Peyer's patch (tissue), 4 donors: ENCODE data around the gene CCDC107. TPM values are rescaled to one million over a fixed set of nuclear protein-coding genes. Genes with fewer than 3 reads are reported as not detected.

Experiments used
- DNase-seq, 3 donors: peaks; one replicate each; pipeline ENCODE4 v3.0.0-alpha.2; 2017 to 2019
- H3K27ac ChIP-seq, 4 donors: fragments of 200-600 bp; sonication (generic); one replicate each; pipeline ENCODE4 v1.5.1; 2016 to 2019
- H3K27me3 ChIP-seq, 2 donors: fragments of 200-600 bp; sonication (generic); one replicate each; pipeline ENCODE4 v1.5.1; 2019
- H3K36me3 ChIP-seq, 3 donors: fragments of 200-600 bp; sonication (generic); one replicate each; pipeline ENCODE4 v1.5.1; 2016 to 2019
- H3K4me1 ChIP-seq, 4 donors: fragments of 200-600 bp; sonication (generic); one replicate each; pipeline ENCODE4 v1.5.1; 2016 to 2019
- H3K4me3 ChIP-seq, 4 donors: fragments of 200-600 bp; sonication (generic); 1 replicate in 3 of 4; 2 replicates in 1 of 4; pipeline ENCODE4 v1.5.1; 2016 to 2019; ENCODE audit warnings: mild to moderate bottlenecking in 1 of 4
- H3K9me3 ChIP-seq, 4 donors: fragments of 200-600 bp; sonication (generic); one replicate each; pipeline ENCODE4 v1.5.1; 2016 to 2019; ENCODE audit warnings: mild to moderate bottlenecking in 1 of 4
- CTCF ChIP-seq, 6 experiments: fragments of 450-650 bp in 4 of 6; fragments of 200-600 bp in 2 of 6; sonication (generic) in 1 of 6; IDR thresholded peaks; one replicate each; pipeline ENCODE4 v1.5.1; 2017 to 2019; ENCODE audit warnings: antibody characterized with exemption in 6 of 6, mild to moderate bottlenecking in 3 of 6, moderate library complexity in 1 of 6
- POLR2A ChIP-seq, 2 donors: fragments of 450-650 bp; IDR thresholded peaks; one replicate each; pipeline ENCODE4 v1.5.1; 2017; ENCODE audit warnings: antibody characterized with exemption in 2 of 2, mild to moderate bottlenecking in 2 of 2, moderate library complexity in 2 of 2
- total RNA-seq, 4 donors: library from RNA; depleted of rRNA; stranded (reverse); fragments of >200 nt; gene quantifications; one replicate each; pipeline ENCODE4 v1.1.0, GENCODE V29; 2016

CCDC107 gene
- total RNA-seq, 4 donors from 2014 or later = 14.0 to 21.9 (median 20.2) TPM

- TF ChIP-seq CTCF (IDR thresholded peaks at IDR 0.05) (no peak), POLR2A (IDR thresholded peaks at IDR 0.05) (no peak)
- Histone ChIP-seq H3K9me3 (no peaks in the 10 kb centered on the region), H3K36me3 (no peaks in the 10 kb centered on the region), H3K4me3 (peak overlapping the region in 1 of 4 donors; percentile 59), H3K4me1 (peaks cover 0 to 21% (median 11%) of the 10 kb centered on the region in 4 donors), H3K27me3 (no peaks in the 10 kb centered on the region), H3K27ac (peak overlapping the region; percentile 57 to 87 (median 67))
- DNase-seq = peak in 2 of 3 donors; percentile 93
Measured at GRCh38 chr9:35618854-35619799, 39.0 kb upstream of the CCDC107 start.

GRCh38 chr9:35619800-35620158 is 38.3 kb upstream of the CCDC107 start:
- no peaks in the 10 kb centered on the region for H3K9me3 ChIP-seq
- no peak for TF ChIP-seq POLR2A (IDR thresholded peaks at IDR 0.05)
- TF ChIP-seq CTCF (IDR thresholded peaks at IDR 0.05) = no peak
- no peaks in the 10 kb centered on the region for H3K36me3 ChIP-seq
- peaks cover 0 to 21% (median 11%) of the 10 kb centered on the region in 4 donors for H3K4me1 ChIP-seq
- H3K27me3 ChIP-seq = no peaks in the 10 kb centered on the region
- H3K27ac ChIP-seq = peak overlapping the region in 3 of 4 donors; percentile 65 to 87 (median 69)
- DNase-seq = peak in 2 of 3 donors; percentile 71 to 74
- peak overlapping the region in 1 of 4 donors; percentile 59 for H3K4me3 ChIP-seq

- no peaks in the 10 kb centered on the region for H3K36me3 ChIP-seq
- no peak for DNase-seq
- H3K27me3 ChIP-seq = no peaks in the 10 kb centered on the region
- no peak overlapping the region for H3K4me3 ChIP-seq
- TF ChIP-seq POLR2A (IDR thresholded peaks at IDR 0.05) (no peak), CTCF (IDR thresholded peaks at IDR 0.05) (no peak)
- H3K27ac ChIP-seq = no peak overlapping the region
- no peaks in the 10 kb centered on the region for H3K4me1 ChIP-seq
- no peaks in the 10 kb centered on the region for H3K9me3 ChIP-seq
Measured at GRCh38 chr9:35627575-35627974, 30.5 kb upstream of the CCDC107 start.

GRCh38 chr9:35628389-35628991 is 29.6 kb upstream of the CCDC107 start:
- DNase-seq = peak in 1 of 3 donors; percentile 29
- no peaks in the 10 kb centered on the region for H3K36me3 ChIP-seq
- TF ChIP-seq CTCF (IDR thresholded peaks at IDR 0.05) = no peak
- TF ChIP-seq POLR2A (IDR thresholded peaks at IDR 0.05) = no peak

GRCh38 chr9:35629597-35629996 is 28.5 kb upstream of the CCDC107 start:
- TF ChIP-seq CTCF (IDR thresholded peaks at IDR 0.05) = no peak
- no peak for TF ChIP-seq POLR2A (IDR thresholded peaks at IDR 0.05)
- no peaks in the 10 kb centered on the region for H3K27me3 ChIP-seq
- H3K4me3 ChIP-seq = no peak overlapping the region
- no peak overlapping the region for H3K27ac ChIP-seq
- no peaks in the 10 kb centered on the region for H3K36me3 ChIP-seq
- no peaks in the 10 kb centered on the region for H3K4me1 ChIP-seq
- no peaks in the 10 kb centered on the region for H3K9me3 ChIP-seq
- peak in 1 of 3 donors; percentile 21 for DNase-seq

More at GRCh38 chr9:35628389-35628991, 29.6 kb upstream of the CCDC107 start:
- H3K9me3 ChIP-seq = no peaks in the 10 kb centered on the region
- H3K27ac ChIP-seq = no peak overlapping the region
- H3K4me3 ChIP-seq = no peak overlapping the region
- H3K27me3 ChIP-seq = no peaks in the 10 kb centered on the region
- H3K4me1 ChIP-seq = no peaks in the 10 kb centered on the region
